Astrocyte of the cerebellum (primary cell): ENCODE data around the gene FYN.

Source experiments
- DNase-seq: peaks from one replicate; pipeline ENCODE4 v3.0.0-alpha.2; 2011; ENCODE audit warnings: low read depth
- H3K4me3 ChIP-seq: 2 replicates; pipeline ENCODE4 v1.5.1; 2011; ENCODE audit warnings: mild to moderate bottlenecking, low read depth, low read length, moderate library complexity
- CTCF ChIP-seq: IDR thresholded peaks from 2 replicates; pipeline ENCODE4 v1.5.1; 2012; ENCODE audit warnings: low read length, low read depth, moderate library complexity, mild to moderate bottlenecking; ENCODE audit errors: missing control alignments
- in situ Hi-C: cut with HindIII; loops from 2 replicates; pipeline ENCODE4 v1.10.0; 2017; ENCODE audit warnings: low sequenced_read_pairs

Gene FYN

GRCh38 chr6:111796310-111796918 is 76.8 kb downstream of the FYN start:
- no peak for TF ChIP-seq CTCF
- no peak overlapping the region for H3K4me3 ChIP-seq
- DNase-seq: no peak
- in situ Hi-C loops: no loop called here

- TF ChIP-seq CTCF: no peak
- in situ Hi-C loops: no loop called here
- H3K4me3 ChIP-seq: no peak overlapping the region
- DNase-seq: no peak
These were observed 77.7 kb downstream of the FYN start for GRCh38 chr6:111795558-111795957.

- no peak for DNase-seq
- no peak overlapping the region for H3K4me3 ChIP-seq
- no peak for TF ChIP-seq CTCF
- in situ Hi-C loops: no loop called here
These were observed 78.4 kb downstream of the FYN start for GRCh38 chr6:111794727-111795452.

GRCh38 chr6:111794300-111794699 is 79.0 kb downstream of the FYN start:
- H3K4me3 ChIP-seq: no peak overlapping the region
- DNase-seq: no peak
- in situ Hi-C loops: no loop called here

GRCh38 chr6:111793711-111794111 is 79.5 kb downstream of the FYN start:
- no peak for DNase-seq
- no peak for TF ChIP-seq CTCF
- in situ Hi-C loops: no loop called here
- no peak overlapping the region for H3K4me3 ChIP-seq

More at GRCh38 chr6:111794300-111794699, 79.0 kb downstream of the FYN start:
- no peak for TF ChIP-seq CTCF

GRCh38 chr6:111792914-111793700 is 80.1 kb downstream of the FYN start:
- no peak overlapping the region for H3K4me3 ChIP-seq
- in situ Hi-C loops: no loop called here
- DNase-seq: no peak
- TF ChIP-seq CTCF: no peak
